Liver (tissue), 9 donors: Measurements from ENCODE around the gene CMIP. TPM values are rescaled to one million over a fixed set of nuclear protein-coding genes. Genes with fewer than 3 reads are reported as not detected.

ENCODE experiments used
- DNase-seq: peaks from one replicate; pipeline ENCODE4 v3.0.0-alpha.2; 2017; ENCODE audit warnings: low spot score
- H3K27ac ChIP-seq, 2 donors: one replicate each; pipeline ENCODE4 v1.7.0; 2013; ENCODE audit warnings: inconsistent platforms in 2 of 2, low read length in 2 of 2, control low read depth in 1 of 2, low read depth in 1 of 2, mild to moderate bottlenecking in 1 of 2
- H3K27me3 ChIP-seq, 4 donors: one replicate each; pipeline versions ENCODE4 v1.6.1 to v1.7.0; 2013; ENCODE audit warnings: low read length in 3 of 4, inconsistent platforms in 1 of 4, mild to moderate bottlenecking in 1 of 4, moderate library complexity in 1 of 4; ENCODE audit not compliant: control insufficient read depth in 4 of 4, insufficient read depth in 4 of 4
- H3K36me3 ChIP-seq, 4 donors: one replicate each; pipeline versions ENCODE4 v1.6.1 to v1.7.0; 2013; ENCODE audit warnings: low read length in 3 of 4, mild to moderate bottlenecking in 3 of 4, low read depth in 1 of 4, moderate library complexity in 1 of 4; ENCODE audit not compliant: control insufficient read depth in 4 of 4, insufficient read depth in 3 of 4
- H3K4me1 ChIP-seq, 4 donors: one replicate each; pipeline versions ENCODE4 v1.6.1 to v1.7.0; 2013; ENCODE audit warnings: low read length in 3 of 4, mild to moderate bottlenecking in 3 of 4, moderate library complexity in 1 of 4; ENCODE audit not compliant: control insufficient read depth in 4 of 4, insufficient read depth in 4 of 4
- H3K4me3 ChIP-seq, 3 donors: one replicate each; pipeline versions ENCODE4 v1.6.1 to v1.7.0; 2013; ENCODE audit warnings: low read length in 3 of 3, control low read depth in 1 of 3, low read depth in 1 of 3, mild to moderate bottlenecking in 1 of 3
- H3K9ac ChIP-seq, 2 donors: one replicate each; pipeline ENCODE4 v1.7.0; 2013; ENCODE audit warnings: low read length in 2 of 2, mild to moderate bottlenecking in 2 of 2, moderate library complexity in 2 of 2, control low read depth in 1 of 2, low read depth in 1 of 2
- H3K9me3 ChIP-seq, 4 donors: one replicate each; pipeline versions ENCODE4 v1.6.1 to v1.7.0; 2013; ENCODE audit warnings: low read length in 3 of 4; ENCODE audit not compliant: control insufficient read depth in 4 of 4
- EGR1 ChIP-seq, 2 donors: IDR thresholded peaks; 2 replicates each; pipeline ENCODE4 v1.6.1; 2016 to 2018; ENCODE audit warnings: antibody characterized with exemption in 2 of 2, low read depth in 2 of 2
- GABPA ChIP-seq, 2 donors: IDR thresholded peaks in 1 of 2; conservative IDR thresholded peaks in 1 of 2; 2 replicates each; pipeline ENCODE4 v1.6.1; 2016; ENCODE audit warnings: antibody characterized with exemption in 2 of 2, mild to moderate bottlenecking in 1 of 2, moderate library complexity in 1 of 2
- HNF4A ChIP-seq, 2 donors: conservative IDR thresholded peaks; 2 replicates each; pipeline ENCODE4 v1.6.1; 2016; ENCODE audit warnings: antibody characterized with exemption in 2 of 2, mild to moderate bottlenecking in 2 of 2
- HNF4G ChIP-seq: IDR thresholded peaks from 2 replicates; pipeline ENCODE4 v1.6.1; 2016; ENCODE audit warnings: antibody characterized with exemption
- JUND ChIP-seq, 2 donors: IDR thresholded peaks; 2 replicates each; pipeline ENCODE4 v1.6.1; 2016; ENCODE audit warnings: antibody characterized with exemption in 2 of 2
- NR2F2 ChIP-seq: IDR thresholded peaks from 2 replicates; pipeline ENCODE4 v1.6.1; 2016; ENCODE audit warnings: antibody characterized with exemption
- RAD21 ChIP-seq, 2 donors: IDR thresholded peaks; 2 replicates each; pipeline ENCODE4 v1.6.1; 2016; ENCODE audit warnings: antibody characterized with exemption in 2 of 2, mild to moderate bottlenecking in 2 of 2
- SP1 ChIP-seq: IDR thresholded peaks from 2 replicates; pipeline ENCODE4 v1.6.1; 2018; ENCODE audit warnings: antibody characterized with exemption, mild to moderate bottlenecking
- YY1 ChIP-seq: IDR thresholded peaks from 2 replicates; pipeline ENCODE4 v1.6.1; 2016; ENCODE audit warnings: antibody characterized with exemption, mild to moderate bottlenecking
- WGBS: extraction: QIAGEN DNeasy Blood & Tissue Kit; methylation state at CpG from one replicate; pipeline ENCODE4 v1.1.7; 2013; 5-methylcytosine and 5-hydroxymethylcytosine counted together
- polyA plus RNA-seq, 2 donors: library from polyadenylated mRNA; stranded (reverse) in 1 of 2; unstranded in 1 of 2; fragments of 200-250 nt in 1 of 2; fragments of >200 nt in 1 of 2; fragmentation: Nextera tagmentation in 1 of 2; extraction: Ambion mirVana in 1 of 2; gene quantifications; one replicate each; pipeline versions ENCODE4 v1.2.1 to v1.2.3, GENCODE V29; 2013 to 2015
- total RNA-seq, 2 donors: library from RNA; depleted of rRNA; stranded (reverse); fragments of >200 nt; gene quantifications; one replicate each; pipeline ENCODE4 v1.2.3, GENCODE V29; 2014
- TF ChIP-seq, protein P1 (sequence below): fragments of 150-350 bp; IDR thresholded peaks from 2 replicates; pipeline ENCODE4 v1.5.1; 2017; ENCODE audit warnings: improper control_type of control experiment, low read depth, low read length; ENCODE audit not compliant: missing input control
- TF ChIP-seq, protein P2 (sequence below): IDR thresholded peaks from 2 replicates; pipeline ENCODE4 v1.6.1; 2016; ENCODE audit warnings: antibody characterized with exemption, mild to moderate bottlenecking
- donor health status: healthy.
- donor health status: healthy.
- donor health status: healthy.
- donor health status: healthy.
- donor health status: healthy.

CMIP gene
- total and polyA plus RNA-seq, 4 donors = 1.7 to 15.6 (median 10.1) TPM

DNA sequence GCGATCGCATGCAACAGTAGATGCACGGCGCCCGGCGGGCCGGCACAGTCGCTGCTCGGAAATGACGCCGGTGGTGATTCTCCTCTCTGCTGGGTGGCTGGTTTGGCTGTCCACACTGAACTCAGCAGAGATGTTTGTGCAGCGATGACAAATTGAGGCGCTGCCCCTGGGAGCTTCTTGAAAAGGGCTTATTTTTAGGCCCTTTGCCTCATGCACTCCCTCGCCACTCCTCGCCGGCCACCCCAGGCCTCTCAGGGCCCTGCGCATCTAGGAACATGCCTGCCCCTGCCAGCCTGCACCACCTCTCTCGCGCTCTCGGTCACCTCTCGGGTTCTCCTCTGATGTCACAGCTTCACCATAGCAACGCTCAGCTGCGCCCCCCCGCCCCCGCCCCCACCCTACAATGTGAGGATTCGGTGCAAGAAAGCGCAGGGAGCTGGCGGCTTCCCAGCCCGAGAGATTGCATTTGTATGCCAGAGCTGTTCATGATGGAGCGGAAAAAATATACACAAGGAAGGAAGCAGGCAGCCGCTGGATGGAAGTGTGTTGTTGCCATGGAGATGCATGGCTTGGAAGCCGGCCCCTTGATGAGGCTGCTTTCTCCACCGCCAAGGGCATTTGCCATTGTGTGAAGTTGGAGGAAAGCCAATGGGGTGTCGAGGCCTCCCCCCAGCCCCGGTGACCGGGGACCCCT lies 253.2 kb downstream of the CMIP start:
- WGBS = 91% methylated on average over 36 of the region's 36 CpGs
- DNase-seq = no peak
- peak; percentile 14 for TF ChIP-seq NR2F2
- TF ChIP-seq, protein P1, sequence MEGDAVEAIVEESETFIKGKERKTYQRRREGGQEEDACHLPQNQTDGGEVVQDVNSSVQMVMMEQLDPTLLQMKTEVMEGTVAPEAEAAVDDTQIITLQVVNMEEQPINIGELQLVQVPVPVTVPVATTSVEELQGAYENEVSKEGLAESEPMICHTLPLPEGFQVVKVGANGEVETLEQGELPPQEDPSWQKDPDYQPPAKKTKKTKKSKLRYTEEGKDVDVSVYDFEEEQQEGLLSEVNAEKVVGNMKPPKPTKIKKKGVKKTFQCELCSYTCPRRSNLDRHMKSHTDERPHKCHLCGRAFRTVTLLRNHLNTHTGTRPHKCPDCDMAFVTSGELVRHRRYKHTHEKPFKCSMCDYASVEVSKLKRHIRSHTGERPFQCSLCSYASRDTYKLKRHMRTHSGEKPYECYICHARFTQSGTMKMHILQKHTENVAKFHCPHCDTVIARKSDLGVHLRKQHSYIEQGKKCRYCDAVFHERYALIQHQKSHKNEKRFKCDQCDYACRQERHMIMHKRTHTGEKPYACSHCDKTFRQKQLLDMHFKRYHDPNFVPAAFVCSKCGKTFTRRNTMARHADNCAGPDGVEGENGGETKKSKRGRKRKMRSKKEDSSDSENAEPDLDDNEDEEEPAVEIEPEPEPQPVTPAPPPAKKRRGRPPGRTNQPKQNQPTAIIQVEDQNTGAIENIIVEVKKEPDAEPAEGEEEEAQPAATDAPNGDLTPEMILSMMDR = no peak
- no peak overlapping the region for H3K9ac ChIP-seq
- H3K27ac ChIP-seq = peak overlapping the region; percentile 23 to 33
- no peaks in the 10 kb centered on the region for H3K4me1 ChIP-seq
- no peaks in the 10 kb centered on the region for H3K27me3 ChIP-seq
- H3K9me3 ChIP-seq = no peaks in the 10 kb centered on the region
- H3K36me3 ChIP-seq = peaks cover 9 to 78% (median 23%) of the 10 kb centered on the region in 4 donors
- H3K4me3 ChIP-seq = no peak overlapping the region

DNA sequence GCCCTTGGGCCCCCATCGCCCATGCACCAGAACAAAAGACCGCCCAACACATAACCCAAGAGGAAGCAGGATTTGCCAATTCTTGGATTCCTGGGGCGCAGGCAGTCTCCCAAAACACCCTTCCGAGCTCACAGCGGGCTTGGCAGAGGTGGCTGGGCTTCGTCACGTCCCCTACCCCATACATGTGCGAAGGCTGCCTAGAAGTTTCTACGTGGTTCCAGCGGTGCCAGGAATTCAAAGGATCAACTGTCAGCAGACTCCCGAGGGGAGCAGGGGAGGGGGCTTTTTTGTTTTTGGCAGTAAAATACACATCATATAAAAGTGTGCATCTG lies 253.7 kb downstream of the CMIP start:
- H3K4me3 ChIP-seq = no peak overlapping the region
- no peak for DNase-seq
- TF ChIP-seq HNF4G (no peak), GABPA (IDR thresholded peaks at IDR 0.05 in 1 of 2, conservative IDR thresholded peaks at IDR 0.05 in 1 of 2) (no peak), RAD21 (IDR thresholded peaks at IDR 0.05) (no peak), EGR1 (IDR thresholded peaks at IDR 0.05; ENCODE audit: low read depth in 2 of 2) (no peak), YY1 (no peak), SP1 (no peak), JUND (IDR thresholded peaks at IDR 0.05) (no peak), HNF4A (conservative IDR thresholded peaks at IDR 0.05) (no peak)
- TF ChIP-seq, protein P1 = no peak
- TF ChIP-seq, protein P2, sequence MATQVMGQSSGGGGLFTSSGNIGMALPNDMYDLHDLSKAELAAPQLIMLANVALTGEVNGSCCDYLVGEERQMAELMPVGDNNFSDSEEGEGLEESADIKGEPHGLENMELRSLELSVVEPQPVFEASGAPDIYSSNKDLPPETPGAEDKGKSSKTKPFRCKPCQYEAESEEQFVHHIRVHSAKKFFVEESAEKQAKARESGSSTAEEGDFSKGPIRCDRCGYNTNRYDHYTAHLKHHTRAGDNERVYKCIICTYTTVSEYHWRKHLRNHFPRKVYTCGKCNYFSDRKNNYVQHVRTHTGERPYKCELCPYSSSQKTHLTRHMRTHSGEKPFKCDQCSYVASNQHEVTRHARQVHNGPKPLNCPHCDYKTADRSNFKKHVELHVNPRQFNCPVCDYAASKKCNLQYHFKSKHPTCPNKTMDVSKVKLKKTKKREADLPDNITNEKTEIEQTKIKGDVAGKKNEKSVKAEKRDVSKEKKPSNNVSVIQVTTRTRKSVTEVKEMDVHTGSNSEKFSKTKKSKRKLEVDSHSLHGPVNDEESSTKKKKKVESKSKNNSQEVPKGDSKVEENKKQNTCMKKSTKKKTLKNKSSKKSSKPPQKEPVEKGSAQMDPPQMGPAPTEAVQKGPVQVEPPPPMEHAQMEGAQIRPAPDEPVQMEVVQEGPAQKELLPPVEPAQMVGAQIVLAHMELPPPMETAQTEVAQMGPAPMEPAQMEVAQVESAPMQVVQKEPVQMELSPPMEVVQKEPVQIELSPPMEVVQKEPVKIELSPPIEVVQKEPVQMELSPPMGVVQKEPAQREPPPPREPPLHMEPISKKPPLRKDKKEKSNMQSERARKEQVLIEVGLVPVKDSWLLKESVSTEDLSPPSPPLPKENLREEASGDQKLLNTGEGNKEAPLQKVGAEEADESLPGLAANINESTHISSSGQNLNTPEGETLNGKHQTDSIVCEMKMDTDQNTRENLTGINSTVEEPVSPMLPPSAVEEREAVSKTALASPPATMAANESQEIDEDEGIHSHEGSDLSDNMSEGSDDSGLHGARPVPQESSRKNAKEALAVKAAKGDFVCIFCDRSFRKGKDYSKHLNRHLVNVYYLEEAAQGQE = no peak
- H3K9me3 ChIP-seq = no peaks in the 10 kb centered on the region
- no peak overlapping the region for H3K9ac ChIP-seq
- no peaks in the 10 kb centered on the region for H3K27me3 ChIP-seq
- peak overlapping the region; percentile 20 to 33 for H3K27ac ChIP-seq
- H3K36me3 ChIP-seq = peaks cover 5 to 78% (median 24%) of the 10 kb centered on the region in 4 donors
- WGBS = 88% methylated on average over 11 of the region's 11 CpGs
- H3K4me1 ChIP-seq = no peaks in the 10 kb centered on the region
